Esophagus (tissue), 2 donors: ENCODE results near the gene SLC2A8. TPM values are rescaled to one million over a fixed set of nuclear protein-coding genes. Genes with fewer than 3 reads are reported as not detected.

Source experiments
- H3K27ac ChIP-seq, 2 donors: one replicate each; pipeline ENCODE4 v1.5.1; 2013; ENCODE audit warnings: low read depth in 2 of 2, mild to moderate bottlenecking in 2 of 2, inconsistent platforms in 1 of 2, low read length in 1 of 2, moderate library complexity in 1 of 2
- H3K27me3 ChIP-seq, 2 donors: one replicate each; pipeline ENCODE4 v1.6.1; 2013; ENCODE audit warnings: low read length in 2 of 2, control low read depth in 1 of 2, mild to moderate bottlenecking in 1 of 2; ENCODE audit not compliant: insufficient read depth in 2 of 2, control insufficient read depth in 1 of 2
- H3K36me3 ChIP-seq, 2 donors: one replicate each; pipeline ENCODE4 v1.6.1; 2013; ENCODE audit warnings: low read length in 1 of 2; ENCODE audit not compliant: control insufficient read depth in 2 of 2, insufficient read depth in 2 of 2
- H3K4me1 ChIP-seq, 2 donors: one replicate each; pipeline ENCODE4 v1.6.1; 2013; ENCODE audit warnings: low read length in 1 of 2; ENCODE audit not compliant: control insufficient read depth in 2 of 2, insufficient read depth in 2 of 2
- H3K4me3 ChIP-seq, 2 donors: one replicate each; pipeline ENCODE4 v1.5.1; 2013; ENCODE audit warnings: low read length in 2 of 2, mild to moderate bottlenecking in 2 of 2, low read depth in 1 of 2, moderate library complexity in 1 of 2
- H3K9me3 ChIP-seq, 2 donors: one replicate each; pipeline ENCODE4 v1.6.1; 2013; ENCODE audit warnings: mild to moderate bottlenecking in 2 of 2, low read depth in 1 of 2, low read length in 1 of 2, moderate library complexity in 1 of 2; ENCODE audit not compliant: control insufficient read depth in 2 of 2, insufficient read depth in 1 of 2
- WGBS, 2 donors: extraction: QIAGEN DNeasy Blood & Tissue Kit; methylation state at CpG; one replicate each; pipeline ENCODE4 v1.1.7; 2013; 5-methylcytosine and 5-hydroxymethylcytosine counted together
- polyA plus RNA-seq, 2 donors: library from polyadenylated mRNA; stranded (reverse); fragments of 200-250 nt; gene quantifications; one replicate each; pipeline ENCODE4 v1.2.3, GENCODE V29; 2013
- donor health status: healthy with polysubstance abuse.
- donor health status: Bipolar disorder and iron deficiency.

Gene SLC2A8
- polyA plus RNA-seq, 2 donors = 10.3 to 12.2 TPM

- WGBS, 2 donors = 65 to 76% methylated on average over 4 of the region's 4 CpGs
- no peak overlapping the region for H3K27ac ChIP-seq
- H3K4me1 ChIP-seq = peaks cover 0 to 2% of the 10 kb centered on the region in 2 donors
- H3K27me3 ChIP-seq = no peaks in the 10 kb centered on the region
- no peak overlapping the region for H3K4me3 ChIP-seq
- H3K9me3 ChIP-seq = no peaks in the 10 kb centered on the region
- no peaks in the 10 kb centered on the region for H3K36me3 ChIP-seq
Observed at GRCh38 chr9:127389381-127390247, 7.4 kb upstream of the SLC2A8 start.

GRCh38 chr9:127390248-127390545 lies 6.8 kb upstream of the SLC2A8 start:
- H3K36me3 ChIP-seq = no peaks in the 10 kb centered on the region
- H3K27ac ChIP-seq = no peak overlapping the region
- H3K4me1 ChIP-seq = peaks cover 0 to 2% of the 10 kb centered on the region in 2 donors
- H3K9me3 ChIP-seq = no peaks in the 10 kb centered on the region
- WGBS, 2 donors = 60 to 65% methylated on average over 2 of the region's 2 CpGs
- H3K27me3 ChIP-seq = no peaks in the 10 kb centered on the region
- no peak overlapping the region for H3K4me3 ChIP-seq

GRCh38 chr9:127390563-127390962 lies 6.4 kb upstream of the SLC2A8 start:
- no peaks in the 10 kb centered on the region for H3K9me3 ChIP-seq
- 58 to 71% methylated on average over 5 of the region's 5 CpGs for WGBS, 2 donors
- no peaks in the 10 kb centered on the region for H3K36me3 ChIP-seq
- no peak overlapping the region for H3K4me3 ChIP-seq
- H3K27ac ChIP-seq = no peak overlapping the region
- H3K4me1 ChIP-seq = peaks cover 0 to 2% of the 10 kb centered on the region in 2 donors
- H3K27me3 ChIP-seq = no peaks in the 10 kb centered on the region

GRCh38 chr9:127392166-127392565 lies 4.8 kb upstream of the SLC2A8 start:
- H3K4me3 ChIP-seq = no peak overlapping the region
- no peaks in the 10 kb centered on the region for H3K9me3 ChIP-seq
- H3K27me3 ChIP-seq = no peaks in the 10 kb centered on the region
- peaks cover 0 to 2% of the 10 kb centered on the region in 2 donors for H3K4me1 ChIP-seq
- no peaks in the 10 kb centered on the region for H3K36me3 ChIP-seq
- H3K27ac ChIP-seq = no peak overlapping the region
- WGBS, 2 donors = 85 to 91% methylated on average over 5 of the region's 5 CpGs

- WGBS, 2 donors = 90 to 94% methylated on average over 5 of the region's 5 CpGs
- Histone ChIP-seq H3K4me3 (no peak overlapping the region), H3K36me3 (no peaks in the 10 kb centered on the region), H3K9me3 (no peaks in the 10 kb centered on the region), H3K4me1 (peaks cover 0 to 3% of the 10 kb centered on the region in 2 donors), H3K27ac (no peak overlapping the region), H3K27me3 (no peaks in the 10 kb centered on the region)
Observed at GRCh38 chr9:127392976-127393375, 4.0 kb upstream of the SLC2A8 start.

GRCh38 chr9:127393645-127394044 lies 3.3 kb upstream of the SLC2A8 start:
- Histone ChIP-seq H3K4me1 (peaks cover 0 to 8% of the 10 kb centered on the region in 2 donors), H3K4me3 (no peak overlapping the region), H3K36me3 (no peaks in the 10 kb centered on the region), H3K9me3 (no peaks in the 10 kb centered on the region), H3K27ac (no peak overlapping the region), H3K27me3 (no peaks in the 10 kb centered on the region)
- 48 to 56% methylated on average over 2 of the region's 2 CpGs for WGBS, 2 donors

- peak overlapping the region in 1 of 2 donors; percentile 67 for H3K27ac ChIP-seq
- H3K9me3 ChIP-seq = no peaks in the 10 kb centered on the region
- H3K4me3 ChIP-seq = peak overlapping the region in 1 of 2 donors; percentile 55
- H3K27me3 ChIP-seq = no peaks in the 10 kb centered on the region
- WGBS, 2 donors = 77% methylated on average over 7 of the region's 7 CpGs
- no peaks in the 10 kb centered on the region for H3K36me3 ChIP-seq
- peaks cover 0 to 8% of the 10 kb centered on the region in 2 donors for H3K4me1 ChIP-seq
Observed at GRCh38 chr9:127395497-127396252, 1.3 kb upstream of the SLC2A8 start.

- Histone ChIP-seq H3K27ac (peak overlapping the region in 1 of 2 donors; percentile 67), H3K9me3 (no peaks in the 10 kb centered on the region), H3K27me3 (no peaks in the 10 kb centered on the region), H3K36me3 (no peaks in the 10 kb centered on the region), H3K4me1 (peaks cover 0 to 8% of the 10 kb centered on the region in 2 donors), H3K4me3 (peak overlapping the region; percentile 44 to 55)
- WGBS, 2 donors = 3% methylated on average over 27 of the region's 27 CpGs
Observed at GRCh38 chr9:127396253-127396807, 639 bp upstream of the SLC2A8 start.

- Histone ChIP-seq H3K36me3 (peaks cover 0 to 4% of the 10 kb centered on the region in 2 donors), H3K27me3 (no peaks in the 10 kb centered on the region), H3K4me1 (peaks cover 0 to 8% of the 10 kb centered on the region in 2 donors), H3K4me3 (peak overlapping the region; percentile 54 to 79), H3K9me3 (no peaks in the 10 kb centered on the region), H3K27ac (peak overlapping the region; percentile 86 to 91)
- 0 to 1% methylated on average over 43 to 55 of the region's 55 CpGs for WGBS, 2 donors
Observed at GRCh38 chr9:127397646-127398274, 791 bp downstream of the SLC2A8 start.
